Spleen (tissue), 11 donors: ENCODE data around the gene HECW1. TPM values are rescaled to one million over a fixed set of nuclear protein-coding genes. Genes with fewer than 3 reads are reported as not detected.

Experiments
- DNase-seq: peaks from one replicate; pipeline ENCODE4 v3.0.0-alpha.2; 2020
- H3K27ac ChIP-seq, 8 donors: fragments of 200-600 bp; sonication (generic) in 7 of 8; 1 replicate in 4 of 8; 2 replicates in 4 of 8; pipeline versions ENCODE4 v1.5.0 to v1.8.0; 2016 to 2021; ENCODE audit warnings: inconsistent platforms in 4 of 8, mild to moderate bottlenecking in 4 of 8, moderate library complexity in 1 of 8
- H3K27me3 ChIP-seq, 7 donors: fragments of 200-600 bp; sonication (generic) in 6 of 7; replicated peaks in 1 of 7; 1 replicate in 4 of 7; 2 replicates in 3 of 7; pipeline versions ENCODE4 v1.5.0 to v1.8.0; 2016 to 2021; ENCODE audit warnings: inconsistent platforms in 3 of 7, mild to moderate bottlenecking in 1 of 7
- H3K36me3 ChIP-seq, 6 donors: fragments of 200-600 bp; sonication (generic) in 5 of 6; 1 replicate in 4 of 6; 2 replicates in 2 of 6; pipeline versions ENCODE4 v1.5.0 to v1.8.0; 2016 to 2021; ENCODE audit warnings: inconsistent platforms in 2 of 6
- H3K4me1 ChIP-seq, 6 donors: fragments of 200-600 bp; sonication (generic) in 5 of 6; 1 replicate in 3 of 6; 2 replicates in 3 of 6; pipeline versions ENCODE4 v1.5.0 to v1.8.0; 2016 to 2021; ENCODE audit warnings: inconsistent platforms in 3 of 6
- H3K4me3 ChIP-seq, 8 donors: fragments of 200-600 bp; sonication (generic) in 7 of 8; 1 replicate in 4 of 8; 2 replicates in 4 of 8; pipeline versions ENCODE4 v1.5.0 to v1.8.0; 2016 to 2021; ENCODE audit warnings: inconsistent platforms in 4 of 8, mild to moderate bottlenecking in 4 of 8, moderate library complexity in 2 of 8
- H3K9me3 ChIP-seq, 8 donors: fragments of 200-600 bp; sonication (generic) in 7 of 8; 1 replicate in 4 of 8; 2 replicates in 4 of 8; pipeline versions ENCODE4 v1.5.0 to v1.8.0; 2016 to 2021; ENCODE audit warnings: inconsistent platforms in 4 of 8
- CTCF ChIP-seq, 11 experiments: fragments of 200-600 bp in 7 of 11; fragments of 450-650 bp in 4 of 11; sonication (generic) in 4 of 11; IDR thresholded peaks in 8 of 11; conservative IDR thresholded peaks in 3 of 11; 1 replicate in 7 of 11; 2 replicates in 4 of 11; pipeline versions ENCODE4 v1.4.0 to v1.8.0; 2016 to 2021; ENCODE audit warnings: antibody characterized with exemption in 11 of 11, inconsistent platforms in 4 of 11, mild to moderate bottlenecking in 1 of 11
- POLR2A ChIP-seq, 3 donors: fragments of 450-650 bp; IDR thresholded peaks; one replicate each; pipeline ENCODE4 v1.5.1; 2017; ENCODE audit warnings: antibody characterized with exemption in 3 of 3, mild to moderate bottlenecking in 1 of 3
- POLR2AphosphoS5 ChIP-seq, 3 donors: sonication (generic); formaldehyde crosslinking; IDR thresholded peaks; one replicate each; pipeline ENCODE4 v1.5.1; 2017; ENCODE audit warnings: antibody characterized with exemption in 3 of 3
- WGBS, 5 donors: extraction: QIAGEN DNeasy Blood & Tissue Kit in 3 of 5; methylation state at CpG; one replicate each; pipeline versions ENCODE4 v1.1.5 to v1.1.7; 2013 to 2018; 5-methylcytosine and 5-hydroxymethylcytosine counted together
- intact Hi-C: fragments of 100-400 bp; cut with DNase I; formaldehyde crosslinking; loops from one replicate; pipeline ENCODE4 v1.15.0; 2023; ENCODE audit warnings: low total_unique reads
- polyA plus RNA-seq, 3 donors: library from polyadenylated mRNA; stranded (reverse); fragments of 200-250 nt; gene quantifications; one replicate each; pipeline ENCODE4 v1.2.1, GENCODE V29; 2013
- total RNA-seq, 7 donors: library from RNA; depleted of rRNA in 3 of 7; stranded (reverse); fragments of >200 nt in 3 of 7; fragmentation: NEBNext Ultra II Directional in 4 of 7; extraction: Animal tissue kit (Norgen Biotek cat#: 25700) in 4 of 7; gene quantifications; one replicate each; pipeline versions ENCODE4 v1.1.0 to v1.2.1, GENCODE V29; 2016 to 2021
- donor health status: healthy with polysubstance abuse.
- donor health status: DM: no; HTN: no; CAD: no; lungs with moderate emphysema.
- donor health status: DM: no; HTN: no; CAD: no.
- donor health status: Bipolar disorder and iron deficiency.
- donor health status: healthy.
- donor health status: DM: no; HTN: no; CAD: no.
- donor health status: DM: yes; HTN: yes; CAD: no.

HECW1 gene
- total and polyA plus RNA-seq, 10 donors = 0.03 to 1.5 (median 0.40) TPM; not detected in 1

GRCh38 chr7:43313628-43314378 is 201.4 kb downstream of the HECW1 start:
- no peak for DNase-seq
- Histone ChIP-seq H3K4me3 (no peak overlapping the region), H3K4me1 (peaks cover 0 to 6% (median 0%) of the 10 kb centered on the region in 6 donors), H3K27ac (no peak overlapping the region), H3K9me3 (no peaks in the 10 kb centered on the region), H3K36me3 (no peaks in the 10 kb centered on the region), H3K27me3 (no peaks in the 10 kb centered on the region)
- WGBS, 5 donors = 71 to 84% (median 79%) methylated on average over 9 of the region's 9 CpGs
- TF ChIP-seq CTCF (IDR thresholded peaks at IDR 0.05 in 8 of 11, conservative IDR thresholded peaks at IDR 0.05 in 3 of 11) = no peak
- TF ChIP-seq POLR2A (IDR thresholded peaks at IDR 0.05) = no peak
- no peak for TF ChIP-seq POLR2AphosphoS5 (IDR thresholded peaks at IDR 0.05)
- intact Hi-C loops = no loop called here

GRCh38 chr7:43314379-43315158 is 202.1 kb downstream of the HECW1 start:
- no peak overlapping the region for H3K4me3 ChIP-seq
- H3K36me3 ChIP-seq = no peaks in the 10 kb centered on the region
- DNase-seq = no peak
- 56 to 81% (median 67%) methylated on average over 7 of the region's 7 CpGs for WGBS, 5 donors
- H3K9me3 ChIP-seq = no peaks in the 10 kb centered on the region
- no peak overlapping the region for H3K27ac ChIP-seq
- TF ChIP-seq POLR2AphosphoS5 (IDR thresholded peaks at IDR 0.05) (no peak), POLR2A (IDR thresholded peaks at IDR 0.05) (no peak), CTCF (IDR thresholded peaks at IDR 0.05 in 8 of 11, conservative IDR thresholded peaks at IDR 0.05 in 3 of 11) (no peak)
- intact Hi-C loops = no loop called here
- no peaks in the 10 kb centered on the region for H3K27me3 ChIP-seq
- H3K4me1 ChIP-seq = peaks cover 0 to 6% (median 0%) of the 10 kb centered on the region in 6 donors

GRCh38 chr7:43317075-43317474 is 204.6 kb downstream of the HECW1 start:
- intact Hi-C loops = no loop called here
- Histone ChIP-seq H3K4me3 (no peak overlapping the region), H3K36me3 (no peaks in the 10 kb centered on the region), H3K27ac (no peak overlapping the region), H3K27me3 (peaks cover 0 to 9% (median 0%) of the 10 kb centered on the region in 7 donors), H3K9me3 (no peaks in the 10 kb centered on the region), H3K4me1 (peaks cover 0 to 6% (median 0%) of the 10 kb centered on the region in 6 donors)
- 65 to 82% (median 74%) methylated on average over 6 of the region's 6 CpGs for WGBS, 5 donors
- no peak for TF ChIP-seq POLR2A (IDR thresholded peaks at IDR 0.05)
- peak in 1 of 3 donors; percentile 46 for TF ChIP-seq POLR2AphosphoS5 (IDR thresholded peaks at IDR 0.05)
- TF ChIP-seq CTCF (IDR thresholded peaks at IDR 0.05 in 8 of 11, conservative IDR thresholded peaks at IDR 0.05 in 3 of 11) = no peak
- DNase-seq = no peak
